Kidney tubule cell (primary cell): Measurements from ENCODE around the gene ZEB2.

Experiments used
- DNase-seq: peaks from one replicate; pipeline ENCODE4 v3.0.0-alpha.2; 2018; ENCODE audit warnings: low spot score

Gene ZEB2

DNA sequence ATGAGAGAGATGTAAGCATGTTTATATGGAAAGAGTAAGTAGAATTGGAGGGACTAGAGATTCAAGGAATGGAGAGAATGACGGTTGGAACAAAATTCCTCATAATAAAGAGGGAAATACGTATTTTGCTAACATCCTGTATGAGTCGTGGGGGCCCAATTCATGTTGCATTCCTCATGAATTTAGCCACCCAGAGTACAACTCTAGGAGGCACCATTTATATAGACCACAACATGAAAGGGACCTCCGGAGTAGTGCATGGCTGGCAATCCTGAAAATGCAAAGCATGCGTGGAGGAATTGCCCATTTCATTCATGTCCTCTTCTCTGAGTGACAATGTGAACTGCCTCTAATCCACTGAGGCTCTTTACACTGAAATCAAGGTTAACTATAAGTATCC, 168.2 kb downstream of the ZEB2 start:
- no peak for DNase-seq

DNA sequence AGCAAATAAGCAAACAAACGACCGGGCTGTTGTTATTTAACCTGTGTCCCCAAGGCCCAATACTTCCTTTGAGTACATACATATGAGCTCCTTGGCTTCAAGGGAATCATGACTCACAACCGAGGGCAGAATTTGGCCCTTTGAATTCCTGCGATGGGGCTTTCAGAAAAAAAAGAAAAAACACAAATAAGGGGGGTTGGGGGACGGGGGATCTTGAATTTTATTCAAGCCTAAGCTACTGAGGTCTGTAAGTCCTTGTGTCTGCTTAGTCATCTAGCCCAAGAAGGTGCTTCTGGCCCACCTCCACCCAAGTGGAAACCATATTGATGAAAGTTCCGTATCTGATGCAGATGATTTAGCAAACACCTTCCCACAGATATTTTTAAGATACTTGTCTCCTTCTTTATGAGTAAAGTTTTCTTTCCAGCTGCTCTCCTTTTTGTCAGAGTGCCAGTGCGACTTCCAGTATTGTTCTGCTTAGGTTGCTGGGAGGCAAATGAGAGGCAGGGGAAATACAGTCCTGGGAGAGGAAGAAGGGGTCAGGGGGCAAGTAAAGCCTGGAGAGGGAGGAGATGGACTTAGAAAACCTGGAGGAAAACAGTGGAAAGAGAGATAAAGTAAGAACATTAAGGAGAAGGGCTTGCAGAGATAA, 169.6 kb downstream of the ZEB2 start:
- DNase-seq, result peak; percentile 43

GRCh38 chr2:144349674-144350073, 170.2 kb downstream of the ZEB2 start:
- no peak for DNase-seq

GRCh38 chr2:144348846-144349245, 171.1 kb downstream of the ZEB2 start:
- DNase-seq, result no peak

- DNase-seq, result no peak
Measured at GRCh38 chr2:144346229-144346628, 173.7 kb downstream of the ZEB2 start.

DNA sequence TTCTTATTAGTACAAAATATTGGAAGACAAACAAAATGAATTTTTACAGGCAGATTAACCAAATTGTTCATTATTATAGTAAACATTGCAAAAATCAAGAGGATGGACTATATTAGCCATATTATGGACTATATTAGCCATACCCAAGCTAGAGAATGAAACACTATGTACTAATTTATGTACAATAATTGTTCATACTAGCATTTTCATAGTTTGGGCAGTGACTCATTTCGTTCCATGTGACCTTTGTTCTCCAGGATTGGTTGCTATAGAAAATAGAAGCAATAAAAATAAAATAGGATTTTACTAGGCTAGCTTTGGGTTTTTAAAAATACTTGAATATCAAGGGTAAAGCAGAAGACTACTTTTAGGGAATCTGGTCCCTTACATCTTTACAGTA, 176.8 kb downstream of the ZEB2 start:
- no peak for DNase-seq

DNA sequence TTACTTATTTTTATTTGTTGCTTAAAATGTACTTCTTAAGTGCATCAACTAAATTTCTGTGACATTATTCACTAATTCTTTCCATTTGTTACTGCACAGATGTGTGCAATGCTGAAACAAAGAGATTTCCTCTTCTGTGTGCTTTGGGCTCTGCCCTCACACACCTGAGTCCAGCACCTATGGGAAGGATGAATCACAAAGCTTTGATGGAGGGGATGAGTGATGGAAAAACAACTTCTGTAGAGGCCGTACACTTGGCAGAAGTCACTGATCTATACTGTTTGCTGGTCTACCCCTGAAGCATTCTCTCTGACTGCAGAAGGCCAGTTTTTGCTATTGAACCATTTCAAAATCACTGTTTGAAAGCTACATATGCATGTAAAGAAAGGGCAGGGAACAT, 178.4 kb downstream of the ZEB2 start:
- DNase-seq, result no peak

DNA sequence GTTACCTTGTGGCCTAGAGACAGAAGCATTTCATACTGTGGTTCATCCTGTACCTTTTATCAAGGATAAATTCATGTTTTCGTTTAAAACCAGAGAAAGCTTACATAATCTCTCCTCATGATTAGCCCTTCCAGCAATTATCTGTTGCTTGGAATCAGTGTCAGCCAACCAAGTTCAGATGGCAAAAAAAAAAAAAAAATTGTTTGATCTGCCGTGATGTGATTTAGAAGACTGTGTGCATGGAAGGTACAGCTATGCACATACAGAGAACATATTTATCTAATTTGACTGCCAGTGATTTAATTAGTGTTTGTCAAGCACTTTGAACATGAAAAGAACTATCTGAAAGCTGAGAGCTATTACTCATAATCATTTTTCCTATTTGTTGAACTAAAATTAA, 180.9 kb downstream of the ZEB2 start:
- no peak for DNase-seq

DNA sequence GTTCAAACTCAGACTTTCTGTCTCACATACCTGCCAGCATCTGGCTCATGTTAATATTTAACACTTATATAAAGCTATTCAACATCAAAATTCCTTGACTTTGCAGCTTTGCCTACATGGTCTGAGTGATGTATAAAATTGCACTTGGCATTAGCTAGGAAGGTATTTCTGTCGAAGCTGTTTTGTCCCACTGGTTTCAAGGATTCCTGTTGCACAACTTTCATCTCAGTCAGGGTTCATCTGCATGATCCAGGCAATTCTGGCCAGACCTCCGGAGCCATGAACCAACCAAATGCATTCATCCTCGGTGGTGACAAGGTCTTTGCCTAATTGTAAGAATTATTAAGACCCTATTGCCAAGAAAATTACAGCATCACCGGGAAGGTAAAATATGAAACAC, 185.4 kb downstream of the ZEB2 start:
- peak; percentile 72 for DNase-seq
